Measurements from ENCODE around the gene ELAVL3. TPM values are rescaled to one million over a fixed set of nuclear protein-coding genes. Genes with fewer than 3 reads are reported as not detected.
"Not testable (repeated sequence)": the region's sequence is repeated elsewhere in the genome, so short reads cannot be mapped to it uniquely, and the experiment has no call there.

Gene ELAVL3
- total RNA-seq, 1 experiment from 2014 or later = not detected

- DNase-seq (ENCODE audit: low spot score) = not testable (repeated sequence)
Measured at GRCh38 chr19:11458912-11459311, 21.9 kb downstream of the ELAVL3 start.

GRCh38 chr19:11458236-11458900 is 22.5 kb downstream of the ELAVL3 start:
- DNase-seq (ENCODE audit: low spot score) = no peak

GRCh38 chr19:11457831-11458230 is 23.0 kb downstream of the ELAVL3 start:
- no peak for DNase-seq (ENCODE audit: low spot score)

- no peak for DNase-seq (ENCODE audit: low spot score)
Measured at GRCh38 chr19:11457115-11457514, 23.7 kb downstream of the ELAVL3 start.

GRCh38 chr19:11456659-11457058 is 24.2 kb downstream of the ELAVL3 start:
- DNase-seq (ENCODE audit: low spot score) = no peak

- DNase-seq (ENCODE audit: low spot score) = not testable (repeated sequence)
Measured at GRCh38 chr19:11455233-11455554, 25.7 kb downstream of the ELAVL3 start.

- DNase-seq (ENCODE audit: low spot score) = no peak
Measured at GRCh38 chr19:11453468-11454341, 27.1 kb downstream of the ELAVL3 start.

- DNase-seq (ENCODE audit: low spot score) = no peak
Measured at GRCh38 chr19:11452620-11453310, 28.1 kb downstream of the ELAVL3 start.

- DNase-seq (ENCODE audit: low spot score) = no peak
Measured at GRCh38 chr19:11451871-11452619, 28.8 kb downstream of the ELAVL3 start.

- no peak for DNase-seq (ENCODE audit: low spot score)
Measured at GRCh38 chr19:11451327-11451870, 29.4 kb downstream of the ELAVL3 start.

- DNase-seq (ENCODE audit: low spot score) = no peak
Measured at GRCh38 chr19:11450570-11451326, 30.1 kb downstream of the ELAVL3 start.

- no peak for DNase-seq (ENCODE audit: low spot score)
Measured at GRCh38 chr19:11448923-11449554, 31.8 kb downstream of the ELAVL3 start.

GRCh38 chr19:11448410-11448809 is 32.4 kb downstream of the ELAVL3 start:
- no peak for DNase-seq (ENCODE audit: low spot score)

GRCh38 chr19:11447347-11448262 is 33.2 kb downstream of the ELAVL3 start:
- DNase-seq (ENCODE audit: low spot score) = no peak

GRCh38 chr19:11446652-11447301 is 34.1 kb downstream of the ELAVL3 start:
- no peak for DNase-seq (ENCODE audit: low spot score)

- DNase-seq (ENCODE audit: low spot score) = no peak
Measured at GRCh38 chr19:11446271-11446651, 34.6 kb downstream of the ELAVL3 start.

GRCh38 chr19:11445141-11445540 is 35.7 kb downstream of the ELAVL3 start:
- no peak for DNase-seq (ENCODE audit: low spot score)

GRCh38 chr19:11444059-11444458 is 36.8 kb downstream of the ELAVL3 start:
- DNase-seq (ENCODE audit: low spot score) = no peak

- no peak for DNase-seq (ENCODE audit: low spot score)
Measured at GRCh38 chr19:11437955-11438354, 42.9 kb downstream of the ELAVL3 start.

All from H4 (cell line).